Keratinocyte (primary cell): ENCODE data around the gene PGC. TPM values are rescaled to one million over a fixed set of nuclear protein-coding genes. Genes with fewer than 3 reads are reported as not detected.

ENCODE experiments used
- DNase-seq: peaks from one replicate; pipeline ENCODE4 v3.0.0-alpha.2; 2011; ENCODE audit warnings: low read depth, missing footprints, low spot score
- FAIRE-seq: peaks from 2 replicates; lab custom pipeline; 2011; peaks lifted over from hg19 to GRCh38; lab: Jason Lieb, UNC
- H2AFZ ChIP-seq: 2 replicates; pipeline ENCODE4 v1.6.0; 2012; ENCODE audit warnings: low read length, control low read depth, inconsistent platforms; ENCODE audit not compliant: control insufficient read depth
- H3K27ac ChIP-seq: 2 replicates; pipeline ENCODE4 v1.5.1; 2011; ENCODE audit warnings: low read length; ENCODE audit not compliant: control insufficient read depth, insufficient read depth
- H3K27me3 ChIP-seq: 3 replicates; pipeline ENCODE4 v1.6.0; 2011; ENCODE audit warnings: low read length; ENCODE audit not compliant: control insufficient read depth, insufficient read depth; ENCODE audit errors: extremely low read depth
- H3K36me3 ChIP-seq, 2 experiments: 2 replicates in 1 of 2; 3 replicates in 1 of 2; pipeline ENCODE4 v1.5.1; 2011; ENCODE audit warnings: low read length in 2 of 2, mild to moderate bottlenecking in 1 of 2; ENCODE audit not compliant: control insufficient read depth in 2 of 2, insufficient read depth in 2 of 2; ENCODE audit errors: extremely low read depth in 1 of 2
- H3K4me1 ChIP-seq: 3 replicates; pipeline ENCODE4 v1.5.1; 2011; ENCODE audit warnings: low read length; ENCODE audit not compliant: control insufficient read depth, insufficient read depth; ENCODE audit errors: extremely low read depth
- H3K4me2 ChIP-seq: 3 replicates; pipeline ENCODE4 v1.6.0; 2011; ENCODE audit warnings: low read depth, low read length; ENCODE audit not compliant: control insufficient read depth, insufficient read depth; ENCODE audit errors: extremely low read depth
- H3K4me3 ChIP-seq, 3 experiments: fragments of 200-600 bp in 1 of 3; sonication (generic) in 1 of 3; 2 replicates in 2 of 3; 3 replicates in 1 of 3; pipeline ENCODE4 v1.5.1; 2011 to 2016; ENCODE audit warnings: low read length in 3 of 3, mild to moderate bottlenecking in 3 of 3, control low read depth in 2 of 3, inconsistent platforms in 1 of 3, low read depth in 1 of 3, mixed read lengths in 1 of 3, mixed run types in 1 of 3, moderate library complexity in 1 of 3; ENCODE audit not compliant: control insufficient read depth in 2 of 3, insufficient read depth in 2 of 3; ENCODE audit errors: extremely low read depth in 1 of 3
- H3K79me2 ChIP-seq: 2 replicates; pipeline ENCODE4 v1.6.0; 2012; ENCODE audit warnings: low read length; ENCODE audit not compliant: control insufficient read depth, insufficient read depth
- H3K9ac ChIP-seq: 3 replicates; pipeline ENCODE4 v1.6.0; 2011; ENCODE audit warnings: low read length; ENCODE audit not compliant: control insufficient read depth, insufficient read depth; ENCODE audit errors: extremely low read depth
- H3K9me1 ChIP-seq: 3 replicates; pipeline ENCODE4 v1.6.0; 2011; ENCODE audit warnings: low read length; ENCODE audit not compliant: control insufficient read depth, insufficient read depth; ENCODE audit errors: extremely low read depth
- H3K9me3 ChIP-seq: 2 replicates; pipeline ENCODE4 v1.5.1; 2012; ENCODE audit warnings: low read depth, low read length; ENCODE audit not compliant: control insufficient read depth
- H4K20me1 ChIP-seq: 3 replicates; pipeline ENCODE4 v1.6.0; 2011; ENCODE audit warnings: low read length; ENCODE audit not compliant: control insufficient read depth, insufficient read depth; ENCODE audit errors: extremely low read depth
- CTCF ChIP-seq, 3 experiments: IDR thresholded peaks in 1 of 3; conservative IDR thresholded peaks in 1 of 3; optimal IDR thresholded peaks in 1 of 3; 2 replicates in 2 of 3; 3 replicates in 1 of 3; pipeline versions ENCODE3 to v1.5.1; 2011; ENCODE audit warnings: low read length in 3 of 3, mild to moderate bottlenecking in 3 of 3, moderate library complexity in 2 of 3, control low read depth in 1 of 3, inconsistent platforms in 1 of 3; ENCODE audit not compliant: insufficient read depth in 2 of 3; ENCODE audit errors: extremely low read depth in 1 of 3
- EZH2 ChIP-seq: IDR thresholded peaks from one replicate; pipeline ENCODE4 v1.6.1; 2012; ENCODE audit warnings: inconsistent platforms, mild to moderate bottlenecking, low read length, moderate library complexity
- dilution Hi-C: fragments of 300-500 bp; cut with MboI; formaldehyde crosslinking; loops from one replicate; pipeline ENCODE4 v1.7.0; 2020; ENCODE audit warnings: low sequenced_read_pairs; ENCODE audit not compliant: extremely low pct_ligation_motif_present
- polyA plus RNA-seq, 5 experiments: library from polyadenylated mRNA; depleted of rRNA in 3 of 5; stranded (reverse) in 3 of 5; stranded (forward) in 1 of 5; unstranded in 1 of 5; fragments of >200 nt; gene quantifications; 1 replicate in 1 of 5; 2 replicates in 3 of 5; 3 replicates in 1 of 5; pipeline versions ENCODE4 v1.2.1 to v1.2.3, GENCODE V29; 2011 to 2012; ENCODE audit warnings: missing spikeins in 2 of 5, low read depth in 1 of 5, low replicate concordance in 1 of 5

PGC gene
- polyA plus RNA-seq, 1 donor (not counting 4 experiments of a cell fraction or from before 2014, with no cell fraction given): not detected

- Histone ChIP-seq H4K20me1 (no peaks in the 10 kb centered on the region), H3K4me2 (peak within 1 kb of the TSS; percentile 90), H3K79me2 (no peaks in the 10 kb centered on the region), H3K9me1 (no peaks in the 10 kb centered on the region), H3K9me3 (no peaks in the 10 kb centered on the region), H3K27me3 (no peaks in the 10 kb centered on the region), H3K9ac (peak within 1 kb of the TSS; percentile 66), H3K4me3 (peak within 1 kb of the TSS; percentile 56 to 79 (median 71)), H3K4me1 (peaks cover 23% of the 10 kb centered on the region), H2AFZ (peak within 1 kb of the TSS; percentile 61), H3K27ac (no peak within 1 kb of the TSS), H3K36me3 (peaks cover 5 to 11% of the 10 kb centered on the region in 2 experiments)
- no peak for TF ChIP-seq EZH2
- peak in 2 of 3 experiments; percentile 65 to 96 for TF ChIP-seq CTCF (optimal IDR thresholded peaks at IDR 0.05 in 1 of 3, IDR thresholded peaks at IDR 0.05 in 1 of 3, conservative IDR thresholded peaks at IDR 0.05 in 1 of 3; ENCODE audit: extremely low read depth in 1 of 3, insufficient read depth in 2 of 3, low read length in 3 of 3)
- FAIRE-seq (no peak), DNase-seq (no peak)
- dilution Hi-C loops: no loop called here
Observed at GRCh38 chr6:41779788-41780550, 32.8 kb upstream of the PGC start, which contains the start of gene FRS3. FRS3 (minus strand) TSS chr6:41779900; CDS start chr6:41776987, 2,913 bp downstream.

DNA sequence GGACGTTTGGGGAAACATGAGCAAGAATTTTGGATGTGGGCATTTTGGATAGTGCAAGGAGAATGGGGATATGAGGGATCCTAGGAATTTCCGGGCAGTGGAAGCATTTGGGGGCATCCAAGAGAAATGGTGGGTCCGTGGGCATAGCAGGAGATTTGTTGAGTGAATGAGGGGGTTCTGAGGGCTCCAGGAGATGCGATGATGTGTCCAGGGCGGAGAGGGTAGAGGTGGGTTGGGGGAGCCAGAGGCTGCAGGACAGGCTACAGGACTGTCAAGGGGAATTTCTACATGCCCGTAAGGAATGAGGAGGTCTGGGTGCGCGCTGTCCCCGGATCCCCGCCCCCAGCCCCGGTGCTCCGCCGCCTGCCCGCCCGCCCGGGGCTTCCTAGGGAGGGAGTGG, 32.1 kb upstream of the PGC start:
- H3K27ac ChIP-seq: no peak overlapping the region

More for the DNA sequence above, 32.1 kb upstream of the PGC start:
- Histone ChIP-seq H3K9me1 (no peaks in the 10 kb centered on the region), H3K36me3 (peaks cover 11 to 18% of the 10 kb centered on the region in 2 experiments), H3K4me2 (peak overlapping the region; percentile 90), H3K4me1 (peaks cover 17% of the 10 kb centered on the region), H2AFZ (peak overlapping the region; percentile 39), H3K9me3 (no peaks in the 10 kb centered on the region), H3K27me3 (no peaks in the 10 kb centered on the region), H3K4me3 (peak overlapping the region; percentile 56 to 75 (median 71)), H4K20me1 (no peaks in the 10 kb centered on the region), H3K79me2 (no peaks in the 10 kb centered on the region), H3K9ac (peak overlapping the region; percentile 66)
- FAIRE-seq (no peak), DNase-seq (no peak)
- dilution Hi-C loops: no loop called here
- TF ChIP-seq CTCF (optimal IDR thresholded peaks at IDR 0.05 in 1 of 3, IDR thresholded peaks at IDR 0.05 in 1 of 3, conservative IDR thresholded peaks at IDR 0.05 in 1 of 3; ENCODE audit: extremely low read depth in 1 of 3, insufficient read depth in 2 of 3, low read length in 3 of 3) (no peak), EZH2 (no peak)
